Fibroblast of lung (primary cell): ENCODE measurements around the gene FABP6. TPM values are rescaled to one million over a fixed set of nuclear protein-coding genes. Genes with fewer than 3 reads are reported as not detected.

Experiments used
- DNase-seq, 2 donors: peaks; one replicate each; pipeline versions ENCODE4 v3.0.0 to v3.0.0-alpha.2; 2010; ENCODE audit warnings: low read depth in 2 of 2
- H2AFZ ChIP-seq: 2 replicates; pipeline ENCODE4 v1.5.1; 2012; ENCODE audit warnings: low read length, control low read depth, inconsistent platforms
- H3K27ac ChIP-seq: 2 replicates; pipeline ENCODE4 v1.5.1; 2011; ENCODE audit warnings: low read length, control low read depth; ENCODE audit not compliant: insufficient read depth
- H3K27me3 ChIP-seq: 2 replicates; pipeline ENCODE4 v1.5.1; 2011; ENCODE audit warnings: mild to moderate bottlenecking, low read length; ENCODE audit not compliant: control insufficient read depth, insufficient read depth
- H3K36me3 ChIP-seq: 2 replicates; pipeline ENCODE4 v1.5.1; 2011; ENCODE audit warnings: low read length; ENCODE audit not compliant: control insufficient read depth, insufficient read depth
- H3K4me1 ChIP-seq: 2 replicates; pipeline ENCODE4 v1.5.1; 2011; ENCODE audit warnings: low read length; ENCODE audit not compliant: control insufficient read depth, insufficient read depth; ENCODE audit errors: extremely low read depth
- H3K4me2 ChIP-seq: 2 replicates; pipeline ENCODE4 v1.5.1; 2011; ENCODE audit warnings: low read length, control low read depth; ENCODE audit not compliant: insufficient read depth; ENCODE audit errors: extremely low read depth
- H3K4me3 ChIP-seq, 4 experiments: fragments of 200-600 bp in 1 of 4; sonication (generic) in 1 of 4; replicated peaks in 1 of 4; 2 replicates each; pipeline ENCODE4 v1.5.1; 2011 to 2016; ENCODE audit warnings: low read length in 4 of 4, low read depth in 3 of 4, mild to moderate bottlenecking in 3 of 4, control low read depth in 2 of 4, inconsistent platforms in 1 of 4, mixed read lengths in 1 of 4; ENCODE audit not compliant: insufficient read depth in 1 of 4; ENCODE audit errors: control extremely low read depth in 1 of 4
- H3K79me2 ChIP-seq: 2 replicates; pipeline ENCODE4 v1.5.1; 2012; ENCODE audit warnings: mild to moderate bottlenecking, low read length, inconsistent platforms; ENCODE audit not compliant: control insufficient read depth, insufficient read depth
- H3K9ac ChIP-seq: 2 replicates; pipeline ENCODE4 v1.5.1; 2011; ENCODE audit warnings: mild to moderate bottlenecking, low read length, control low read depth; ENCODE audit not compliant: insufficient read depth
- H3K9me3 ChIP-seq: 2 replicates; pipeline ENCODE4 v1.5.1; 2012; ENCODE audit warnings: low read depth, low read length; ENCODE audit not compliant: control insufficient read depth, insufficient read depth
- H4K20me1 ChIP-seq: 2 replicates; pipeline ENCODE4 v1.5.1; 2011; ENCODE audit warnings: low read length; ENCODE audit not compliant: control insufficient read depth, insufficient read depth; ENCODE audit errors: extremely low read depth
- EZH2 ChIP-seq: IDR thresholded peaks from 2 replicates; pipeline ENCODE4 v1.5.1; 2012; ENCODE audit warnings: low read length, control low read depth, mild to moderate bottlenecking; ENCODE audit errors: missing control alignments
- polyA plus RNA-seq, 2 donors: library from polyadenylated mRNA; depleted of rRNA in 1 of 2; stranded (reverse) in 1 of 2; unstranded in 1 of 2; fragments of >200 nt; gene quantifications; 2 replicates each; pipeline ENCODE4 v1.2.1, GENCODE V29; 2011 to 2012; ENCODE audit warnings: missing spikeins in 1 of 2
- total RNA-seq: library from RNA; depleted of rRNA; stranded (reverse); fragments of >200 nt; gene quantifications from 2 replicates; pipeline ENCODE4 v1.2.1, GENCODE V29; 2014
- TF ChIP-seq, protein P1 (sequence below), 2 donors: IDR thresholded peaks in 1 of 2; conservative IDR thresholded peaks in 1 of 2; 1 replicate in 1 of 2; 2 replicates in 1 of 2; pipeline ENCODE4 v1.5.1; 2011 to 2012; ENCODE audit warnings: low read length in 2 of 2, control low read depth in 1 of 2, inconsistent platforms in 1 of 2, low read depth in 1 of 2, mild to moderate bottlenecking in 1 of 2

The FABP6 gene
- total and polyA plus RNA-seq, 2 donors (not counting 1 experiment from before 2014, with no cell fraction given): not detected

DNA sequence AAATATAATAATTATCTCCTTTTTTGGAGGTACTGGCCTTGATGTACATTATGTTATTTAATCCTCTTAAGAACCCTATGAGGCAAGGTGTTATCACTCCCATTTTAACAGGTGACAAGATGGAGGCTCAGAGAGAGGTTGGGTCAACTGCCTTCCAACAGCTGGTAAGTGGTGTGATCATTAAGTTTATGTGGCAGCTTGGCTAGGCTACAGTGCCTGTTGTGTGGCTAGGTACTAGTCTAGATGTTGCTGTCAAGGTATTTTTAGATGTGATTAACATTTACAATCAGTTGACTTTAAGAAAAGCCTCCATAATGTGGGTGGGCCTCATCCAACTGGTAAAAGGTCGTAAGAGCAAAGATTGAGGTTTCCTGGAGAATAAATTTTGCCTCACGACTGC is 21.5 kb downstream of the FABP6 start:
- no peak overlapping the region for H3K4me2 ChIP-seq
- no peaks in the 10 kb centered on the region for H3K36me3 ChIP-seq

DNA sequence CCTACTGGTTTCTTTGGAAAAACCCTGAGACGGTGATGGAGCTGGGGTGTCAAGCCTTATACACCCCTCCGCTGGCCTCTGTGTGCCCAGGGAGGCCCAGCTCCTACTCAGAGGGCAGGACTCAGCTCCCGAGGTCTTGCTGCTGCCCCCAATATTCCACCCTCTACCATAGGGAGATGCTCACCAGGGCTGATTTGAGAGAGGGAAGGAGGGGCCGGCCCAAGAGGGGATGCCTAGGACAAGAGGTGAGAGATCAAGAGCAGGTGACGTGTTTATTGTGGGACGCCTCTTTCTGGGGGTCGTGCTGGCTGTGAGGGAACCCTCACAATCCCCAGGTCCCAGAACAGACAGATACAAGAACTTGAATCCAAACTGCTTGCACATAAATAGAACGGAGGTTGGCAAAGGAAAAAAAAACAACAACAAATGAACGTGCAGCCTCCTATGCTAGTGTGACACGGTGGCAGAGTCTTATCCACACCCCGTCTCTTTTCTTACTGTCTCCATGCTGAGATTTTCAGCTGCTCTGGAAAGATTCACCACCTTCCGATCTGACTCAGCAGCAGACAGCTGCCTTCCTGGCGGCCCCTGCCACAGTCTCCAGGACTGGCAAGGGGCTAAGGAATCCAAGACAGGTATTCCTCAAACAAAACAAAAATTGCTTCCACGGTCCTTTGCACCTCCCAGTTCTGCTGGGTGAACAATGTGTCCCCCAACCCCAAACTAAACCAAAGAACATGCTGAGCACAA is 22.3 kb downstream of the FABP6 start:
- no peak overlapping the region for H3K27ac ChIP-seq
- no peaks in the 10 kb centered on the region for H3K9me3 ChIP-seq
- H3K36me3 ChIP-seq: no peaks in the 10 kb centered on the region
- no peak overlapping the region for H3K4me2 ChIP-seq
- H3K27me3 ChIP-seq: no peaks in the 10 kb centered on the region
- DNase-seq: no peak
- no peak overlapping the region for H3K4me3 ChIP-seq
- H2AFZ ChIP-seq: no peak overlapping the region
- no peaks in the 10 kb centered on the region for H3K79me2 ChIP-seq
- no peaks in the 10 kb centered on the region for H3K4me1 ChIP-seq
- H3K9ac ChIP-seq: no peak overlapping the region
- H4K20me1 ChIP-seq: no peaks in the 10 kb centered on the region
- TF ChIP-seq, protein P1, sequence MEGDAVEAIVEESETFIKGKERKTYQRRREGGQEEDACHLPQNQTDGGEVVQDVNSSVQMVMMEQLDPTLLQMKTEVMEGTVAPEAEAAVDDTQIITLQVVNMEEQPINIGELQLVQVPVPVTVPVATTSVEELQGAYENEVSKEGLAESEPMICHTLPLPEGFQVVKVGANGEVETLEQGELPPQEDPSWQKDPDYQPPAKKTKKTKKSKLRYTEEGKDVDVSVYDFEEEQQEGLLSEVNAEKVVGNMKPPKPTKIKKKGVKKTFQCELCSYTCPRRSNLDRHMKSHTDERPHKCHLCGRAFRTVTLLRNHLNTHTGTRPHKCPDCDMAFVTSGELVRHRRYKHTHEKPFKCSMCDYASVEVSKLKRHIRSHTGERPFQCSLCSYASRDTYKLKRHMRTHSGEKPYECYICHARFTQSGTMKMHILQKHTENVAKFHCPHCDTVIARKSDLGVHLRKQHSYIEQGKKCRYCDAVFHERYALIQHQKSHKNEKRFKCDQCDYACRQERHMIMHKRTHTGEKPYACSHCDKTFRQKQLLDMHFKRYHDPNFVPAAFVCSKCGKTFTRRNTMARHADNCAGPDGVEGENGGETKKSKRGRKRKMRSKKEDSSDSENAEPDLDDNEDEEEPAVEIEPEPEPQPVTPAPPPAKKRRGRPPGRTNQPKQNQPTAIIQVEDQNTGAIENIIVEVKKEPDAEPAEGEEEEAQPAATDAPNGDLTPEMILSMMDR (conservative IDR thresholded peaks at IDR 0.05 in 1 of 2, IDR thresholded peaks at IDR 0.05 in 1 of 2; ENCODE audit: low read depth in 1 of 2, low read length in 2 of 2): no peak
- no peak for TF ChIP-seq EZH2

More for the DNA sequence above, 21.5 kb downstream of the FABP6 start:
- no peak overlapping the region for H3K9ac ChIP-seq
- H4K20me1 ChIP-seq: no peaks in the 10 kb centered on the region
- H3K27me3 ChIP-seq: no peaks in the 10 kb centered on the region
- no peaks in the 10 kb centered on the region for H3K9me3 ChIP-seq
- H3K4me3 ChIP-seq: no peak overlapping the region
- H3K27ac ChIP-seq: no peak overlapping the region
- no peaks in the 10 kb centered on the region for H3K4me1 ChIP-seq
- no peaks in the 10 kb centered on the region for H3K79me2 ChIP-seq
- no peak overlapping the region for H2AFZ ChIP-seq
- no peak for TF ChIP-seq EZH2
- TF ChIP-seq, protein P1 (conservative IDR thresholded peaks at IDR 0.05 in 1 of 2, IDR thresholded peaks at IDR 0.05 in 1 of 2; ENCODE audit: low read depth in 1 of 2, low read length in 2 of 2): no peak
- DNase-seq: no peak

DNA sequence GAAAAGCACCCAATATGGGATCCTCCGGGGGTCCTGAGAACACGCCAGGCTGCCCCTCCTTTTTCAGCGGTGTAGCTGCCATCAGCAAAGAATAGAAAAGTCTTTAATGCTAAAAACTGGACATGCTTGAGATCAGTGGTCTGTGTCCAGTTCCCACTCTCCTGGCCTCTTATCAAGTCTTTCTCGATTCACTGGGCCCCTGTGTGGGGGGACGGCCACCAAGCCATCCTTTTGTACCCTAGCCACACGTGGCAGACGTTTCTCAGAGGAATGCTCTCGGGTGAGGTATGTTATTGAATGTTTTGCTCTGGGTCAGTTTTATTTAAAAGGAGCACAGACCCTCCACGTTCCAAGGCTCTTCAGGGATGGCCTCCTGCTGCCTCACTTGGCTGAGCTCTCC is 23.6 kb downstream of the FABP6 start:
- DNase-seq: no peak
- no peaks in the 10 kb centered on the region for H3K4me1 ChIP-seq
- H3K27me3 ChIP-seq: no peaks in the 10 kb centered on the region
- H3K9ac ChIP-seq: no peak overlapping the region
- no peak overlapping the region for H2AFZ ChIP-seq
- no peak overlapping the region for H3K27ac ChIP-seq
- H3K4me3 ChIP-seq: no peak overlapping the region
- no peaks in the 10 kb centered on the region for H3K9me3 ChIP-seq
- H3K79me2 ChIP-seq: no peaks in the 10 kb centered on the region
- TF ChIP-seq, protein P1 (conservative IDR thresholded peaks at IDR 0.05 in 1 of 2, IDR thresholded peaks at IDR 0.05 in 1 of 2; ENCODE audit: low read depth in 1 of 2, low read length in 2 of 2): no peak
- TF ChIP-seq EZH2: no peak
- H3K36me3 ChIP-seq: no peaks in the 10 kb centered on the region
- no peak overlapping the region for H3K4me2 ChIP-seq
- H4K20me1 ChIP-seq: no peaks in the 10 kb centered on the region
